Measurements from ENCODE around the gene POLR2L. TPM values are rescaled to one million over a fixed set of nuclear protein-coding genes. Genes with fewer than 3 reads are reported as not detected.

POLR2L gene
- total RNA-seq, 1 donor from 2014 or later, result 114 TPM

GRCh38 chr11:821512-822371 is 20.6 kb downstream of the POLR2L start:
- peaks cover 3% of the 10 kb centered on the region for H3K27me3 Mint-ChIP-seq (ENCODE audit: insufficient read depth)
- intact Hi-C loops (cut with micrococcal nuclease), result no loop called here
- no peak for DNase-seq (ENCODE audit: low spot score)
- no peak overlapping the region for H3K27ac Mint-ChIP-seq
- H3K4me1 Mint-ChIP-seq (ENCODE audit: low read depth), result no peaks in the 10 kb centered on the region
- peaks cover 2% of the 10 kb centered on the region for H3K36me3 Mint-ChIP-seq (ENCODE audit: low read depth)
- H3K4me3 Mint-ChIP-seq, result peak overlapping the region; percentile 42
- H3K9me3 Mint-ChIP-seq, result no peaks in the 10 kb centered on the region

DNA sequence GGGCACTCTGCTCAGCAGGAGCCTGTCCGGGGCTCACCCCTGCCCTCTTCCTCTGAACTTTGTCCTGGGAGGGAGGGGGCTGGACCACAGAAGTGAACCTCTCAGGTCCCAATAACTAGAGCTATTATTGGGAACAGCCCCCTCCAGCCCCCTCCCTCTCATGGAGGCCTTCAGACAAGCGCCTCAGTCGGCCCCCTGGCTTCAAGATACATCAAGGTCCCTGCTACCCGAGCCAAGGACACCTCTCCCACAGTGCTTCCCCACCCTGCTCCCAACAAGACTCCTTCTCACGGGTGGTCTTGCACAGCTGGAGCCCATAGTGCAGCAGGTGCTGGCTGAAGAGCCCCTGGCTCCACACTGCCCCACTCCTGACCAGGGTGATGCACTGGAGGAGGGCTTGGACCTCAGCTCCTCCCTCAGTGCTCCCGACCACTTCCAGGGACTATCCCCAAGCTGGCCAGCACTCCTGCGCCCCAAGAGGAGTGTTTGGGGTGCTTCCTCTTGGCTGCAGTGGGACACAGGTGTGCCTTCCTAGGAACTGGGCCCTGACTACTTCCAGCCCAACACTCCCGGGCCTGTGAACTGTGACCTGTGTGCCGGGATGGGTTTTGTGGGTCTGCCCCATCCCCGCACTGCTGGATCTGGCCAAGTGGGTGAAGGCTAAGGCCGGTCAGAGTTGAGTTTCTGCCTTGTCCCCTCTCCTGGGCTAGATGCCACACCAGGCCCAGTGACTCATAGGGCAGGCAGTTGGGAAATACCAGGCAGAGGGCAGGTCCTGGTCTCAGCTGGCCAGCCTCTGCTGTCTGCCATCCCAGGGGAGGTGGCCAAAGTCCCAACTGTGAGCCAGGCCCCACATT is 21.4 kb downstream of the POLR2L start:
- H3K27ac Mint-ChIP-seq, result peak overlapping the region; percentile 18

DNA sequence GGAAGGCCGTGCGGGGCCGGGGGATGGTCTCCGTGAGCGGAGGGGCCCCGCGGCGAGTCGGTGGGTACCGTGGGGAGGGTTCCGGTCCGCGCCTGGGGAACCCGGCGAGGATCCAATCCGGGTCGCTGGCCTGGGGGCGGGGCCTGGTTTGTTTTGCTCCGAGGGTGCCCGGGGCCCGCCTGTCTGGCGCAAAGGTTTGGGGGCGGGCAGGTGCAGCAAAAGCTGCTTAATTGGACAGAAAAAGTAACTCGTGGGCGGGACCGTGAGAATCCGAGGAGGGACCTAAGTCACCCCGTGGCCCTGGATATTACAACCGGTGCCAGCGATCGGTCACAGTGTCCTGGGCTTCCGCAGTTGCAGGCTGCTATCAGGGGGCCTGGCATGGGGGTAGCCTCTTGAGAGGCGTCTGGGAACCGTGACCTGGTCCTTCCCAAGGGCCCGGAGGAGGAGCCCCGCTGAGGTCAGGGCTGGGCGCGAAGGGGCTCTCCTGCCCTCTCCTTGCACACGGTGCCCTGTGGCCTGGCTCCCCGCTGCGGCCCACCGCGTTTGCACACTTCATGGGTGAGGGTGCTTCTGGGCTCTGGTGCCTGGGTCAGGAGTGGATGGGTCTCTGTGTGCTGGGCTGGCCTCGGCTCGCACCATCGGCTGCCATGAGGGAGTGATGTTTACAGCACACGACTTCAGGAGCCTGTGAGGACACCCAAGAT is 22.2 kb downstream of the POLR2L start:
- Mint-ChIP-seq H3K27me3 (ENCODE audit: insufficient read depth) (no peaks in the 10 kb centered on the region), H3K4me1 (ENCODE audit: low read depth) (no peaks in the 10 kb centered on the region), H3K9me3 (no peaks in the 10 kb centered on the region), H3K36me3 (ENCODE audit: low read depth) (peaks cover 2% of the 10 kb centered on the region), H3K4me3 (peak overlapping the region; percentile 87), H3K27ac (peak overlapping the region; percentile 81)
- peak; percentile 92 for DNase-seq (ENCODE audit: low spot score)
- intact Hi-C loops (cut with micrococcal nuclease), result loop anchor here (1.0 kb wide), 5 partner anchors 7 to 24 kb away; partner anchors contain the start of genes CD151, CRACR2B, POLR2L and RPLP2

More for the DNA sequence above, 21.4 kb downstream of the POLR2L start:
- H3K9me3 Mint-ChIP-seq, result no peaks in the 10 kb centered on the region
- peak overlapping the region; percentile 87 for H3K4me3 Mint-ChIP-seq
- peaks cover 2% of the 10 kb centered on the region for H3K36me3 Mint-ChIP-seq (ENCODE audit: low read depth)
- no peak for DNase-seq (ENCODE audit: low spot score)
- no peaks in the 10 kb centered on the region for H3K4me1 Mint-ChIP-seq (ENCODE audit: low read depth)
- intact Hi-C loops (cut with micrococcal nuclease), result loop anchor here (1.0 kb wide), 2 partner anchors 11 to 21 kb away; partner anchors contain the start of genes CD151, POLR2L and TSPAN4
- H3K27me3 Mint-ChIP-seq (ENCODE audit: insufficient read depth), result no peaks in the 10 kb centered on the region

- H3K27ac Mint-ChIP-seq, result no peak overlapping the region
- peak overlapping the region; percentile 87 for H3K4me3 Mint-ChIP-seq
- H3K9me3 Mint-ChIP-seq, result no peaks in the 10 kb centered on the region
- intact Hi-C loops (cut with micrococcal nuclease), result loop anchor here (1.0 kb wide), 3 partner anchors 8 to 23 kb away; partner anchors contain the start of genes CRACR2B and RPLP2
- H3K4me1 Mint-ChIP-seq (ENCODE audit: low read depth), result no peaks in the 10 kb centered on the region
- no peaks in the 10 kb centered on the region for H3K27me3 Mint-ChIP-seq (ENCODE audit: insufficient read depth)
- peak; percentile 86 for DNase-seq (ENCODE audit: low spot score)
- H3K36me3 Mint-ChIP-seq (ENCODE audit: low read depth), result no peaks in the 10 kb centered on the region
These were observed 23.0 kb downstream of the POLR2L start for GRCh38 chr11:819129-819931.

- DNase-seq (ENCODE audit: low spot score), result no peak
- intact Hi-C loops (cut with micrococcal nuclease), result loop anchor here (1.0 kb wide), 3 partner anchors 9 to 22 kb away; partner anchors contain the start of genes CRACR2B and RPLP2
- no peaks in the 10 kb centered on the region for H3K9me3 Mint-ChIP-seq
- H3K36me3 Mint-ChIP-seq (ENCODE audit: low read depth), result no peaks in the 10 kb centered on the region
- no peaks in the 10 kb centered on the region for H3K27me3 Mint-ChIP-seq (ENCODE audit: insufficient read depth)
- peak within 1 kb of the TSS; percentile 77 for H3K27ac Mint-ChIP-seq
- H3K4me3 Mint-ChIP-seq, result peak within 1 kb of the TSS; percentile 87
- H3K4me1 Mint-ChIP-seq (ENCODE audit: low read depth), result no peaks in the 10 kb centered on the region
These were observed 23.8 kb downstream of the POLR2L start, which contains the start of gene PNPLA2 for GRCh38 chr11:818396-819128. Gene PNPLA2, plus strand, starts transcription at chr11:818914. Its CDS starts 805 bp downstream, at chr11:819719.

DNA sequence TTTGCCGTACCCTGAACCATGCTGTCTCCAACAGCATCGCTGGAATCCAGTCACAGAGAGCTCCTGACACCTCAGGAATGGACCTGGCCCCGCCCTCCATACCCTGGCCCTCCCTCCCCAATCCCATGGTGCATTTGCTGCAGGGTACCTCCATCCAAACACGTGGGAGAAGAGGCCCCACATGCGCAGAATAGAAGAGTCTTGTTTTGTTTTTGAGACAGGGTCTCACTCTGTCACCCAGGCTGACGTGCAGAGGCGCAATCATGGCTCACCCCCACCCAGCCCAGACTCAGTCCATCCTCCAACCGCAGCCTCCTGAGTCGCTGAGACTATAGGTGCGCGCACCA is 25.9 kb downstream of the POLR2L start:
- Mint-ChIP-seq H3K9me3 (no peaks in the 10 kb centered on the region), H3K4me3 (no peak overlapping the region), H3K4me1 (ENCODE audit: low read depth) (peaks cover 12% of the 10 kb centered on the region), H3K36me3 (ENCODE audit: low read depth) (peaks cover 17% of the 10 kb centered on the region), H3K27ac (no peak overlapping the region), H3K27me3 (ENCODE audit: insufficient read depth) (no peaks in the 10 kb centered on the region)
- DNase-seq (ENCODE audit: low spot score), result no peak
- intact Hi-C loops (cut with micrococcal nuclease), result no loop called here

DNA sequence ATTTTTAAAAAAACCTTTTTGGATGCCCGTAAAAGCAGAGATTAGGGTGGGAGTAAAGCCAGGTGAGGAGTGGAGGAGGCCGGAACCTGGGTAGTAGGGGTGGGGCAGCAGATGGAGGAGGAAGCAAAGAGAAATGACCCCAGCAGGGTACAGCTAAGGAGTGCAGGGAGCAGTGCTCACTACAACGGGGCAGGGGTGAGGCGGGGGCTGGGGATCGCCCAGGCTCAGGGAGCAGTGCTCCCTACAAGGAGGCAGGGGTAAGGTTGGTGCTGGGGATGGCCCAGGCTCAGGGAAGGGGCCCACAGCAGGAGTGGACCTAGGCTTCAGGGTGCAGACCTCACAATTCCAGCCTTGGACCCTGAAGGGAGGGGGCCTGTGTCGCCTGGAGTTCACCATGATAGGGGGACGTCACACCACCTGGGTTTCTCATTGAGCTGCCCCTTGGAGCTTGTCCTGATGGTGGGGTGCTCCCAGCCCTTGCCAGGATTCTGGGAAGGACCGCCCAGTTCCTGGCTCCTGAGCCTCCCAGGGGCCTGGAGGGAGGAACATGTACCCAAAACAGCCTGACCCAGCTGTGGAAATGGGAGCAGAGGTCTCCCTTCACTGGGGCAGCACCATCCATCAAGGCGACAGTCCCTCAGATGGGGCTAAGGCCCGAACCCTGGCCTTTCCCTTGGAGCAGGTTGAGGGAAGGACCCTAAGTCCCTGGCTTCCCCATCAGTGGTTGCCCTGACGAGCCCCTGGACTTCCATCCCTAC is 26.5 kb downstream of the POLR2L start:
- Mint-ChIP-seq H3K4me1 (ENCODE audit: low read depth) (peaks cover 17% of the 10 kb centered on the region), H3K27me3 (ENCODE audit: insufficient read depth) (no peaks in the 10 kb centered on the region), H3K27ac (no peak overlapping the region), H3K36me3 (ENCODE audit: low read depth) (peaks cover 23% of the 10 kb centered on the region), H3K4me3 (no peak overlapping the region), H3K9me3 (no peaks in the 10 kb centered on the region)
- DNase-seq (ENCODE audit: low spot score), result no peak
- intact Hi-C loops (cut with micrococcal nuclease), result no loop called here

GRCh38 chr11:813456-814096 is 28.8 kb downstream of the POLR2L start:
- Mint-ChIP-seq H3K27ac (no peak overlapping the region), H3K4me1 (ENCODE audit: low read depth) (peaks cover 22% of the 10 kb centered on the region), H3K27me3 (ENCODE audit: insufficient read depth) (no peaks in the 10 kb centered on the region), H3K4me3 (no peak overlapping the region), H3K36me3 (ENCODE audit: low read depth) (peaks cover 29% of the 10 kb centered on the region), H3K9me3 (no peaks in the 10 kb centered on the region)
- intact Hi-C loops (cut with micrococcal nuclease), result no loop called here
- no peak for DNase-seq (ENCODE audit: low spot score)

DNA sequence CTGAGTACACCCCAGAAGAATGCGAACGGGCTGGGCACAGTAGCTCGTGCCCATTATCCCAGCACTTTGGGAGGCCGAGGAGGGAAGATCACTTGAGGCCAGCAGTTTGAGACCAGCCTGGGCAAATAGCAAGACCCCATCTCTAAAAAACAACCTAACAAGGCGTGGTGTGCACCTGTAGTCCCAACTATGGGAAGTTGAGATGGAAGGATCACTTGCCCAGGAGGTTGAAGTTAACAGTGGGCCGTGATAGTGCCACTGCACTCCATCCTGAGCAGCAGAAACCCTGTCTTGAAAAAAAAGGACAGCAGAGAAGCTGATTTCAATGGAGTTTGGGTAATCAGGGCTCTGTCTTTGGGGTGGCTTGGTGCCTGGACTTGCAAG is 29.3 kb downstream of the POLR2L start:
- Mint-ChIP-seq H3K4me1 (ENCODE audit: low read depth) (peaks cover 23% of the 10 kb centered on the region), H3K9me3 (no peaks in the 10 kb centered on the region), H3K36me3 (ENCODE audit: low read depth) (peaks cover 29% of the 10 kb centered on the region), H3K27me3 (ENCODE audit: insufficient read depth) (no peaks in the 10 kb centered on the region), H3K27ac (no peak overlapping the region), H3K4me3 (no peak overlapping the region)
- intact Hi-C loops (cut with micrococcal nuclease), result no loop called here
- DNase-seq (ENCODE audit: low spot score), result no peak

GRCh38 chr11:812390-812789 is 29.9 kb downstream of the POLR2L start:
- H3K27me3 Mint-ChIP-seq (ENCODE audit: insufficient read depth), result no peaks in the 10 kb centered on the region
- no peak for DNase-seq (ENCODE audit: low spot score)
- H3K27ac Mint-ChIP-seq, result peak overlapping the region; percentile 34
- intact Hi-C loops (cut with micrococcal nuclease), result no loop called here
- H3K36me3 Mint-ChIP-seq (ENCODE audit: low read depth), result peaks cover 29% of the 10 kb centered on the region
- H3K4me1 Mint-ChIP-seq (ENCODE audit: low read depth), result peaks cover 28% of the 10 kb centered on the region
- peak overlapping the region; percentile 92 for H3K4me3 Mint-ChIP-seq
- H3K9me3 Mint-ChIP-seq, result no peaks in the 10 kb centered on the region
